Raji (cell line): ENCODE results near the gene EVA1A.

Experiments
- POLR2A ChIP-seq: IDR thresholded peaks from 2 replicates; pipeline ENCODE4 v1.6.1; 2011; ENCODE audit warnings: low read depth, low read length, control low read depth; ENCODE audit not compliant: insufficient read depth

The EVA1A gene

DNA sequence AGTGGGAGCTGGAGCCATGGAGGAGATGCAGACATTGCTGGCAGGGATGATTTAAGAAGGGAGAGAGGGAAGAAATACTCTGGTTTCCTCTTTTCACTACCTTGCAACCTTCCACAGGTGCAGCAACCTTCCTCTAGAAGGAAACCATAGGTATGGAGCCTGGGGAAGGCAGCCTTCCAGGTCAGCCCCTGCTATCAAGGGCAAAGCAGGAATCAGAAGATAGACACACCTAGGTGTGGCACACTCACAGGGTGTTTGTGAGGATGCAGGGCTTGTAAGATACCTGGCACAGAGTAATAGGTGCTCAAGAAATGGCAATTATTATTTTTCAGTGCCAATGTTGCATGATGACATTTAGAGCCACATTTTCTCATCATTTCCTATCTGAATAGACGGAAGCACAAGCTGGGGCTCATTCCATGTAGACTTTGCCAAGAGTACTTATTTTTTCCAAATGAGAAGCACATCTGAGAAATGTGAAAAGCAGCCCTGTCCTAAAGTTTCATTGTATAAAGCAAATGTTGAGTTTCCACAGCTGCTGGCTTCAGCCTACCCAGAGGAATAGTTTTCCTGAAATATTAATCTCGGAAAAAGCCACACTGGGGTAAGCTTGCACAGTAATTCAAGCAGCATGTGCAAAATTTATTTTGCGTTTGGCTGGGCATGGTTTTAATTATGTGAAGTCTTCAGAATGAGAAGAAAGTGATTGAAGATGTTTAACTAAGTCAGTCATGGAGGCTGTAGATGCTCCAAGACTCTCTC is 20.6 kb downstream of the EVA1A start:
- no peak for TF ChIP-seq POLR2A

DNA sequence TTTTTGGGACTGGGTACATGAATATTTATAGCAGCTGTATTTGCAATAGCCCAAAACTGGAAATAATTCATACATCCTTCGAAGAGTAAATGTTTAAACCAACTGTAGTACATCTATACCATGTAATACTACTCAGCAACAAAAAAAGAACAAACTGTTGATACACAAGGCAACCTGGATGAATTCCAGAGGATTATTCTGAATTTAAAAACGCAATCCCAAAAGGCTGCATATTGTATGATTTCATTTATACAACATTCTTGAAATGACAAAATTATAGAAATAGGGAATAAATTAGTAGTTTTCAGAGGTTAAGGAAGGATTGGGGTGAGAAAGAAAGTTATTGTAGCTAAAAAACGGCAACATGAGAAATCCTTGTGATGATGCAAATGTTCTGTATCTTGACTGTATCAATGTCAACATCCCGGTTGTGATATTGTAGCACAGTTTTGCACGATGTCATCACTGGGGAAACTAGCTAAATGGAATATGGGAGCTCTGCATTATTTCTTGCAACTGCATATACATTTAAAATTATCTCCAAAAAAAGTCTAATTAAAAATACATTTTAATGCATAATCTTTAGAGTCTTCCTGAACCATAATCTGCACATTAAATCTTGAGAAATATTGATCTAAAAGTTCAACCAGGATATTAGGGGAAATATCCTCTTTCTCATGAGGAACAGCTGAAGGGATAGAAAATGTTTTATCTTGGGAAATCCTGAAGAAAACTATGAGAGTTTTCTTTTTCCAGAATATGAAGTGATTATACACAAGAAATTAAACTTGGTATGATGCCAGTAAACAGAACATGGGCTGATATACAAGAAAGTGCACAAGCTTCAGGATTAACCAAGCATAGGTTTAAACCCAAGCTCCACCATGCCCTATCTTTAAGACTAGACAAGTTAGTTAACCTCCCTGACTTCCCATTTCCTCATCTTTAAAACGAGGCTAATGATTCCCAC is 21.9 kb downstream of the EVA1A start:
- no peak for TF ChIP-seq POLR2A

DNA sequence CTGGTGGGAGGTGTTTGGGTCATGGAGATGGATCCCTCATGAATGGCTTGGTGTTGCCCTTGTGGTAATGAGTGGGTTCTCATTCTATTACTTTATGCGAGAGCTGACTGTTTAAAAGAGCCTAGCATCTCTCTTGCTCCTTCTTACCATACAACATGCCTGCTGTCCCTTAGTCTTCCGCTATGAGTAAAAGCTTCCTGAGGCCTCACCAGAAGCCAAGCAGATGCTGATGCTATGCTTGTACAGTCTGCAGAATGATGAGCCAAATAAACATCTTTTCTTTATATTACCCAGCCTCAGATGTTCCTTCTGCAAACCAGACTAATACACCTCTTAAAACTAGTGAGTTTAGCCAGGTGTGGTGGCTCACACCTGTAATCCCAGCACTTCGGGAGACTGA is 23.1 kb downstream of the EVA1A start:
- no peak for TF ChIP-seq POLR2A

DNA sequence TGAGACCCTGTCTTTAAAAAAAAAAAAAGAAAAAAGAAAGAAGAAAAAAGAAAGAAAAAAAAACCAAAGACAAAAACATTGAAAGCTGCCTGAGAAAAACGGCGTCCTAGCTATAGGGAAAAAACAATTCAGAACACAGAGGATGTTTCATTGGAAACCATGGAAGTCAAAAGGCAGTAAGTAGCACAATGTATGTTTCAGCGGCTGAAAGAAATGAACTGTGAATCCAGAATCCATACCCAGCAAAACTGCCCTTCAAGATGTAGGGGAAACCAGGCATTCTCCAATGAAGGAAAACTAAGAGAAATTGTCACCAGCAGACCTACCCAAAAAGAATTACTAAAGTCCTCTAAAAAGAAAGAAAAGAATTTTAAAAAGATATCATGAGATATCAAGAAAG is 27.6 kb downstream of the EVA1A start:
- TF ChIP-seq POLR2A, result no peak

DNA sequence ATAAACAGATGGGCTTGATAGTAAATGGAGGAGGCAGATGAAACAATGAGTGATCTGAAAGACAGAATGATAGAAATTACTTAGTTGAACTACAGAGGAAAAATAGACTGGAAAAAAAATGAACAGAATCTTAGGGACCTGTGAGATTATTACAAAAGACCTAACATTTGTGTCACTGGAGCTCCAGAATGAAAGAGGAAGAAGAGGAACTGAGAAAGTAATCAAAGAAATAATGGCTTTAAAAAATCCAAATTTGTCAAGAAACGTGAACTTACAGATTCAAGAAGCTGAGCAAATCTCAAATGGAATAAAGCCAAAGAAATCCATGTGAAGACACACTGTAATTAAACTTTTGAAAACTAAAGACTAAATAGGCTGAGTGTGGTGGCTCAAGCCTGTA is 28.3 kb downstream of the EVA1A start:
- no peak for TF ChIP-seq POLR2A

DNA sequence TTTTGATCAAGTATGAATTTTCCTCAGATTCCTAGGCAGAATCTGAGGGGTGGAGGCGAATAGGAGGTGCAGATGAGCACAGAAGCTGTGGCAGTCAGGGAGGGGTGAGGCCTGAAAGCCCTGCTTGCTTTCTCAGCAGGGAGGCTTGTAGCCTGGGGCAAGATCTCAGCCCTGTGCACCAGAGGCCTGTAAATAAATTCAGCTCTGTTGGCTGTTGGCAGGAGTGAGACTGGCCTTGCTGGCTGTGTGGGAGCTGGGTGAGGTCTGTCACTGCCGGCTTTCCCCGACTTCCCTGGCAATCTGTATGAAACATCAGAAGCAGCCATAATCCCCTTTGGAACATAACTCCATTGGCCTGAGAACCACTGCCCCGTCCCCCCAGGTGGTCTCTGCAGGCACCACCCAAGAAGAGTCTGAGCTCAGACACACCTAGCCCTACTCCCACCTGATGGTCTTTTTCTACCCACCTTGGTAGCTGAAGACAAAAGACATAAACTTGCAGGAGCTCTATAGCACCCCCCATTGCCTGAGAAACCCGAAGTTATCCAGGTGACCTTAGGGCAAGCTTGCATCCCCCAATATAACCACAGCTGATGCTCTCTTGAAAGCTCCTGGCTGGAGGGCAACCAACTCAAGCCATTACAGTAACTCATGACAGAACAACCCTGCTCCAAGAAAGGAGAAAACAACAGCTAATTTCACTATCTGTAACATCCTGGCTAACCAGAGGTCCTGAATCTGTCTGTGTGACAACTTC is 32.3 kb downstream of the EVA1A start:
- no peak for TF ChIP-seq POLR2A

DNA sequence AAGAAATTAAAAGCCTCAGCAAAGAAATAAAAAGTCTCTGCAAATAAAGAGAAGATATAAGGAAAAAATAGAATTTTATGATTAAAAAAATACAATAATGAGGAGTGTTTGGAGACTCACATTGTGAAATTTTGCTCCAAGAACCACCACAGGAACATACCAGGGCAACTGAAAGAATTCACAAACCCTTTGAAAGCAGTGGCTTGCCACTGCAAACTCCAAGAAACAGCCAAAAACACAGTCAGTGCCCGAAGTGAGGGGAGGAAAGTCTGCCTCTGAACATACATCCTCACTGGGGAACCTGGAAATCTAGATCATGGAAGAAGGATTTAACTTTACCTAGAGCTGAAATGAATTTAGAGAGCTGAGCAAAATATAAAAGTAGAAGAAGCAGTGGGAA is 33.1 kb downstream of the EVA1A start:
- no peak for TF ChIP-seq POLR2A

DNA sequence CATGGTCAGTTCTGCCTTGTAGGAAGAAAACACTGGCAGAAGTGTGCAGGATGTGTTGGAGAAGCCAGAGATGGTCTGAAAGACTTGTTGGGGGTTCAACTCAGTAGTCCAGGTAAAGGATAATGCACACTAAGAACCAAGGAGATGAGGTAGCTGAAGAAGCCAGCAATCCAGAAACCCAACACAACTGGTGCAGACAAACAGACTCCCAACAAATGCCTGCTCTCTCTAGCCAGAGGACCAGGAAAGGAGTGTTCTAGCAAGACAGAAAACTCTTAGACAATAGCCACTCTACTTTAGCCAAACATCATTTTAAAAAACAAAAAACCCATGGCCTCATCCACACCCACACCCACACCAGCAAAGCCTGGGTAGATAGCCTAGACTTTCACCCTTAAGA is 33.9 kb downstream of the EVA1A start:
- no peak for TF ChIP-seq POLR2A

DNA sequence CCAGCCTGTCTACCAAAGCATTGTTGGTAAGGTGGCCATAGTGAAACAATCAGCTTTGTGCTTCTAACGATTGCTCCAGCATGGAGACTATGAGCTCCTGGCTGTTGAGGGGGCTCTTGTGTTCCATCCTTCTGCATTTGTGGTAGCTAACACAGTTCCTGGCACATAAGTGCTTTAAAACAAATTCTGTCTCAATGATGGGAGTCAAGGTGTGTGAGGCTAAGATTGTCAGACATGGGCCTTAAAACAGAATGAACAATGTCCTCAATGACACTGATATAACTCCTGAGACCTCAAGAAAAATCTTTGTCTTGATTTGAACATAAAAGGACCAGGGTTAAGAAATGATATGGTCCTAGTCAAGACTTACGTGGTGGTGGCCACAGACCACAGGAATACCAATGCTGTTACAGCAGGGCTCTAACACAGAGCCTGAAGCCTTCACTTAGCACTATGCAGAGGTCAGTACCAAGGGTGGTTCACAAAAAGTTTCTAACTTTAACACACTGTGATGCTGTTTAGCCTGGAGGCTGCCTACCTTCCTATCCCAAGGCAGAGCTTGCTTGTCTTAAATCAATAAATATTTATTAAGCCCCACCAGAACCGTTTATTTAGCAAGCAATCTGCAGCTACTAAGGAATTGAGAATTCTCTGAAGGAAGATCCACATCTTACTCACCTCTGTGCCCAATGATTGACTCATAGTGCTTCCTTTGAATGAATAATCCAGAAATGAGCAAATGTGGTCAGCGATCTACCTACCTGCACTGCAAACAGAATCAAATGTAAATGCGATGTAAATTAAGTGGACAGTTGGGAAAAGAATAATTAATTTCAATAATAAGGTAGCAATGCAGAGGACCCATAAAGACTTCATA is 35.1 kb downstream of the EVA1A start:
- TF ChIP-seq POLR2A, result no peak

DNA sequence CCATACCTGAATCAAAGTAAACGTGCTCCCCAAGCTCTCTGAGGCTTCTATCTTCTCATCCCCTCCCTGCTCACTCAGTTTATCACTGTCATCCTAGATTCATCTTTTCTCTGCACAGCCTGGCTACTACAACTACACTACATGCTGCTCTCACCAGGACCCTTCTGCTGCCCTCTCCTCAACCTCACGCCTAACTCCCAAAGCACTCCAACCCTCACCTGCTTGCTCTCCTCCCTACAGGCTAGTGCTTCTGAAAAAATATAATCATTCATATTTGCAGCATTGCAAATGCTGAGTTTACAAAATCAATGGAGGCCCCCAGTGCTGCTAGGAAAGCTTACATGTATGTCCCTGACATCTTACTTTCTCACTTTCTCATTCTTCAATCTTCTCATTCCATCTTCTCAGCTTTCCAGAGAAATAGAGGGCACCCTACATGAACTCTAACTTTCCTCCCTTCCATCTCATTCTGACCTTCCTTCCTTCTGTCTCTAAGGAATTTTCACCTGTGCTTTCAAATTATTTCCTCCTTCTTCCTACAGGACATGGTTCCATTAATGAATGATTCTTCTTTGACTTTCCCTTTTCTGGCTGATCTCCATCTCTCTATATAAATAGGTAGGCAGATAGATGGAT is 36.3 kb downstream of the EVA1A start:
- no peak for TF ChIP-seq POLR2A

DNA sequence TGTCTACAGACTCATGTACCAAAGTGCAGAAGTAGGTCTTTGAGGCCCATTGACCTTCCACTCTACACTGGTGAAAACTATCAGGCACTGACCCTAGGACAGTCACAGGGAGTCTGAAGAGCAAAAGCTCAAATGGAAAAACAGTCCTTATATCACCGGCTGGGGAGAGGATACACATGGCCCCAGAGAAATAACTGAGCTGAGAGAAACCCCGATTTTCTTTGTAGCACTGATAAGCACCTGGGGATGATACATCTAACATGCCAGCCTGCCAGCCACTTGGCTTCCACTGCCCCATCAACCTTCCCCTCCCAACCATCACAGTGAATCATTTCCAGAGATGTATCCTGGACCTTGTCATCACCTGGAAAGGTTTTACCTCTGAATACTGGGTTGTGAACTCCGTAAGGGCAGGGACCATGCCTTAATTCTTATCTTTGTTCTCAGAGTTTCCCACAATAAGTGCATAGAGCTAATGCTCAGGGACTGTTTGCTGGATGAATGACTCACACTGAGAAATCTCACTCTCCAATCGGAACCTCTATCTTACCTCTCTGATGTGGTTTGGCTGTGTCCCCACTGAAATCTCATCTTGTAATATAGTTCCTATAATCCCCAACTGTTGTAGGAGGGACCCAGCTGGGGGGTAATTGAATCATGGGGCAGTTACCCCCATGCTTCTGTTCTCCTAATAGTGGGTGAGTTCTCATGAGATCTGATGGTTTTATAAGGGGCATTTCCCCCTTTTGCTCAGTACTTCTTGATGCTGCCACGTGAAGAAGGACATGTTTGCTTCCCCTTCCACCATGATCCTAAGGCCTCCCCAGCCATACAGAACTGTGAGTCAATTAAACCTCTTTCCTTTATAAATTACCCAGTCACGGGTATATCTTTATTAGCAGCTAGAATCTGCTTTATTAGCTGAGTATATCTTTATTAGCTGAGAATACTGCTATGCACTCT is 37.1 kb downstream of the EVA1A start:
- TF ChIP-seq POLR2A, result no peak

DNA sequence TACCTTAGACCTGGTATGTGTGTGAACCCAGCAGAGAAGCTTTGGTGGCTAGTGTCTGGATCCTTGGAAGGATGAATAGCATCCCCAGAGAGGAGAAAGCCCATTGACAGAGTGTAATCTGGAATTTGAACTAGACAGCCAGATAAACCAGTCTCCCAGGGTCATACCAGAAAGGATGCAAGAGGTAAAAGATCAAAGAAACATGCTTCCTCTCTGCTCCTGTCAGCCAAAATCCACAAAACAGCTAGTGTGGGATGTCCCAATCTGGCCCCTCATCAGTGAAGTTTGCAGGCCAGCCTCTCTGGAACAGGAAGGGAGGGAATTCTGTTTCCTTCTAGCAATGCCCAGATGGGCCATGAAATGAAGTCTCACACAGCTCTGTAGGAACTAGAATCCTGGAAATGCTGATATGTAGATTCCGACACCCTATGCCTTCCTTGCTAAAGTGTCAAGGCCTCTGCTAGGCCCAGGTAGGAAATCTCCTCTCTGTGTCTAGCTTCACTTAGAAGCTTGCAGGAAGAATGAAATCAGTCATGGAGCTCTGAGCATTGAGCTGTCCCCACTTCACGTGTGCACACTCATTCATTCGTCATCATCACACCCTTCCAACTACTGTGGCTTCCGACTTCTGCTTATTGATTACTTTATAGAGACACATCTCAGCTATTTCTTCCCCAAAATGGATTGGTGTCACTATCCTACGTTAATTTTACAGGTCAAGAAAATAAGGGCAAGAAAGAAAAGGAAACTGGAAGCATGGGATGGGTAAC is 38.0 kb downstream of the EVA1A start:
- TF ChIP-seq POLR2A, result no peak
